ENCODE data around the gene FKBP1A. TPM values are rescaled to one million over a fixed set of nuclear protein-coding genes. Genes with fewer than 3 reads are reported as not detected.

Gene FKBP1A
- polyA plus RNA-seq, 1 of the 3 experiments (the other 2 are of a cell fraction), result 362 TPM

DNA sequence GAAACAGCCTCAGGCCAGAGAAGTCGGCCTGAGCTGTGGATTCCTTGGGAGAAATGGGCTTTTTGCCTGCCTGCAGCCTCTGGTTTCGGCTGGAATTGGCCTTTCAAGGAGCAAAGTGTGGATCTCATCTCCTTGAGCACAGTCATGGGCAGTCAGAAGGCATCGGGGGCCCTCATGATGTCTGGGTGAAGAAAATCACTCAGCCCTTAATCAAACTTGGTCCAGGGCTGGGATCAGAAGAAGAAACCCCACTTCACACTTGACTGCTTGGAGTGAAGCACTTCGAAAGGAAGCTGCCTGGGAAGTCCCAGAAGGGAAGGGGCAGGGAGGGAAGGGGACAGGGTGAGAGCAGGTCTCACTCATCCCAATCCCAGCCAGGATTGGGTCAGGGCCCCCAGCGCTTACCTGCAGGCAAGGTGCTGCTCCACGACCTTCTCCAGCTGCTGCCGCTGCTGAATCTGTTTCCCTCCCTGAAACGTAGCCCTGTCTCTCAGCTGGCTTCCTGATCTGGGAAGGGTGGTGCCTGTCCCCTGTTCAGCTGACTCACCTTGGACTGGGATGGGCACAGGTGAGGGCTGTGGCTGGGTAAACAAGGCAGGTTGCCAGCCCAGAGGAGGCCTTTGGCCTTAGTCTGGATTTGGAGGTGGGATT lies 64.0 kb downstream of the FKBP1A start, which contains the start of gene SDCBP2:
Gene SDCBP2, minus strand, starts transcription at position 460 of the 651 bp plus-strand sequence. CDS start 8,723 bp downstream, outside the sequence.
- no peak within 1 kb of the TSS for H3K9ac ChIP-seq
- H3K79me2 ChIP-seq (ENCODE audit: insufficient read depth), result peaks cover 78% of the 10 kb centered on the region
- WGBS (ENCODE audit: low lambda C conversion rate), result 82% methylated on average over 4 of the region's 8 CpGs
- TF ChIP-seq FOXJ3 (CRISPR knock-in tag; IDR thresholded peaks at IDR 0.05) (no peak), CHD2 (IDR thresholded peaks at IDR 0.05; ENCODE audit: low read length, partially characterized antibody) (no peak), EZH2phosphoT487 (IDR thresholded peaks at IDR 0.05; ENCODE audit: borderline replicate concordance, low read depth) (no peak)
- TF ChIP-seq, protein P1, sequence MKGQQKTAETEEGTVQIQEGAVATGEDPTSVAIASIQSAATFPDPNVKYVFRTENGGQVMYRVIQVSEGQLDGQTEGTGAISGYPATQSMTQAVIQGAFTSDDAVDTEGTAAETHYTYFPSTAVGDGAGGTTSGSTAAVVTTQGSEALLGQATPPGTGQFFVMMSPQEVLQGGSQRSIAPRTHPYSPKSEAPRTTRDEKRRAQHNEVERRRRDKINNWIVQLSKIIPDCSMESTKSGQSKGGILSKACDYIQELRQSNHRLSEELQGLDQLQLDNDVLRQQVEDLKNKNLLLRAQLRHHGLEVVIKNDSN (IDR thresholded peaks at IDR 0.05; ENCODE audit: borderline replicate concordance, low read depth), result no peak
- H3K4me3 ChIP-seq (ENCODE audit: low read depth in 2 of 2, low read length in 1 of 2), result no peak within 1 kb of the TSS
- H3K36me3 ChIP-seq (replicated peaks in 1 of 2; ENCODE audit: control insufficient read depth in 1 of 2, insufficient read depth in 2 of 2, low read length in 1 of 2), result peaks cover 7 to 10% of the 10 kb centered on the region in 2 experiments
- H2AFZ ChIP-seq (ENCODE audit: low read depth), result no peak within 1 kb of the TSS
- H3F3A ChIP-seq (replicated peaks; ENCODE audit: insufficient read depth), result peaks cover 8% of the 10 kb centered on the region
- DNase-seq, result no peak
- H4K20me1 ChIP-seq (ENCODE audit: insufficient read depth), result peaks cover 13% of the 10 kb centered on the region; the same call in 1 of the 2 replicates
- peak within 1 kb of the TSS; percentile 89 for H3K4me2 ChIP-seq
- peaks cover 27 to 32% of the 10 kb centered on the region in 2 experiments for H3K4me1 ChIP-seq (ENCODE audit: control insufficient read depth in 1 of 2, insufficient read depth in 2 of 2, low read depth in 1 of 2, low read length in 1 of 2)
- no peaks in the 10 kb centered on the region for H3K9me2 ChIP-seq
- POLR2A ChIA-PET, result no interaction called here
- CTCF ChIA-PET, result interaction anchor here (1.3 to 1.6 kb wide), 3 partner anchors 16 to 138 kb away, joined by 3 to 5 read pairs (median 4); partner anchors contain the start of gene NSFL1C
- no peaks in the 10 kb centered on the region for H3K27me3 ChIP-seq (ENCODE audit: insufficient read depth)
- H3K27ac ChIP-seq (ENCODE audit: low read depth in 2 of 2, low read length in 1 of 2), result no peak within 1 kb of the TSS; a peak in 1 of 4 replicates
- no peaks in the 10 kb centered on the region for H3K9me3 ChIP-seq

DNA sequence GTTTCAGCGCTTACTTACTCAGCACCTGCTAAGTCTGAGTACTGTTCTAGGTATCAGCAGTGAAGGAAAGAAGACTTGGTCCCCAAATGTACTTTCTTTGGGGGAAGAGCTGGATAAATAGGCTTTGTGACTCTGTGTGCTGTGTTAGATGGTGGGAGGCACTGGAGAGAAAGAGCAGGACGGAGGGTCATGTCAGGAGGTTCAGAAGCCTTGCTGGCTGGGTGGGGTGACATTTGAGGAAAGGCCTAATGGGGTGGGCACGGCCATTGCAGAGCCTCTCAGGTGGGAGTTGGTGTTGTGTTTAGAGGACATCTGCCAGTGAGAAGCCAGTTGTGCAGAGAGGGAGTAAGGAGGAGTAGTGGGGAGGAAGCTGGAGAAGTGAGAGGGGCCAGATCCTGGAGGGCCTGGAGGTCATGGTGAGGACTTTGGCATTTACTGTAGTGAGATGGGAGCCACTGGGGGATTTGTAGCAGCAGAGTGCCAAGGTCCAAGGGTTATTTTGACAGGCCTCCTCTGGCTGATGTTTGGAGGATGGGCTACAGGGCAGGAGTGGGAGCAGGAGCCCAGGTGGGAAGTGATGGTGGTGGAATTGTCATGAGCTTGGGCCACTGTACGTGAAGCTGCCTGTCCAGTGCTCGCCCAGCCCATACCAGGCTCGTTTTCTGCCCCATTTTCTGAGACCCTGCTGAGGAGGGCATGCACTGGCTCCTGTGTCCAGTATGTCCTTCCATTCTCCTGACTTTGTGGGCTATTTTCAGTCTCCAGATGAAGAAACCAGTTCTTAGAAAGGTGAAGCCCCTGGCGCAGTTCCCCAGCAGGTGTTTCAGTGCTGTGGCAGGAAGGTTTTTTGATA lies 64.8 kb downstream of the FKBP1A start:
- peak overlapping the region; percentile 89 for H3K4me2 ChIP-seq
- peak overlapping the region in 1 of 2 experiments; percentile 98; a peak in 2 of 4 replicates for H3K27ac ChIP-seq (ENCODE audit: low read depth in 2 of 2, low read length in 1 of 2)
- POLR2A ChIA-PET, result no interaction called here
- DNase-seq, result no peak
- H3K9ac ChIP-seq, result peak overlapping the region; percentile 15; the same call in 1 of the 2 replicates
- H3K79me2 ChIP-seq (ENCODE audit: insufficient read depth), result peaks cover 74% of the 10 kb centered on the region
- H4K20me1 ChIP-seq (ENCODE audit: insufficient read depth), result peaks cover 13% of the 10 kb centered on the region; the same call in 1 of the 2 replicates
- CTCF ChIA-PET, result interaction anchor here (0.7 to 1.6 kb wide), 6 partner anchors 15 to 219 kb away, joined by 3 to 4 read pairs (median 4); partner anchors contain the start of gene NSFL1C
- no peak overlapping the region for H2AFZ ChIP-seq (ENCODE audit: low read depth)
- WGBS (ENCODE audit: low lambda C conversion rate), result 97% methylated on average over 6 of the region's 7 CpGs
- no peaks in the 10 kb centered on the region for H3K27me3 ChIP-seq (ENCODE audit: insufficient read depth)
- peaks cover 9% of the 10 kb centered on the region for H3F3A ChIP-seq (replicated peaks; ENCODE audit: insufficient read depth)
- H3K4me3 ChIP-seq (ENCODE audit: low read depth in 2 of 2, low read length in 1 of 2), result no peak overlapping the region; a peak in 1 of 4 replicates
- H3K4me1 ChIP-seq (ENCODE audit: control insufficient read depth in 1 of 2, insufficient read depth in 2 of 2, low read depth in 1 of 2, low read length in 1 of 2), result peaks cover 31 to 32% of the 10 kb centered on the region in 2 experiments
- TF ChIP-seq SMC3 (IDR thresholded peaks at IDR 0.05; ENCODE audit: low read depth, low read length), result no peak
- peaks cover 5% of the 10 kb centered on the region in 2 experiments for H3K36me3 ChIP-seq (replicated peaks in 1 of 2; ENCODE audit: control insufficient read depth in 1 of 2, insufficient read depth in 2 of 2, low read length in 1 of 2)
- no peaks in the 10 kb centered on the region for H3K9me2 ChIP-seq
- no peaks in the 10 kb centered on the region for H3K9me3 ChIP-seq

DNA sequence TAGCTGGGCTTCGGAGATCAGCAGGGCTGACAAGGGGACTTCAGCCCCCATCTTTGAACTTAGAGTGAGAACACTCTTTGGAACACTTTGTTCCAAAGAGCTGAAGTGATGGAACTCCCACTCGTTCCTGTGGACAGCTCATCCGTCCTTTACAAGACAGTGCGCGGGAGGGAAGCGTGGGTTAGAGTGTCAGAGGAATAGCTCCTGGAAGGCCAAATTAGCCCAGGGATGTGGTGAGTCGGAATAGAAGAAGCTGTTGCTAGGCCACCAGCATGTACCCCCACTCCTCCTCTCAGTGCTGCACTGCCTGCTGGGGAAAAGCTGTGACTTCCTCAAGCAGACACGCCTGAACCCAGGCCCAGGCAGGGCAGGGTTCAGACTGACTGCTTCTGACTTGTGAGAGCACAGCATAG lies 65.6 kb downstream of the FKBP1A start:
- H4K20me1 ChIP-seq (ENCODE audit: insufficient read depth), result peaks cover 13% of the 10 kb centered on the region; the same call in 1 of the 2 replicates
- peak overlapping the region in 1 of 2 experiments; percentile 98; a peak in 2 of 4 replicates for H3K27ac ChIP-seq (ENCODE audit: low read depth in 2 of 2, low read length in 1 of 2)
- ChIA-PET CTCF (interaction anchor here (0.7 to 1.6 kb wide), 5 partner anchors 14 to 219 kb away, joined by 3 to 4 read pairs (median 4); partner anchors contain the start of gene NSFL1C), POLR2A (no interaction called here)
- peaks cover 67% of the 10 kb centered on the region for H3K79me2 ChIP-seq (ENCODE audit: insufficient read depth)
- no peaks in the 10 kb centered on the region for H3K9me3 ChIP-seq
- peaks cover 14% of the 10 kb centered on the region for H3F3A ChIP-seq (replicated peaks; ENCODE audit: insufficient read depth)
- H3K4me1 ChIP-seq (ENCODE audit: control insufficient read depth in 1 of 2, insufficient read depth in 2 of 2, low read depth in 1 of 2, low read length in 1 of 2), result peaks cover 32 to 37% of the 10 kb centered on the region in 2 experiments
- 59% methylated on average over 7 of the region's 8 CpGs for WGBS (ENCODE audit: low lambda C conversion rate)
- no peak overlapping the region for H2AFZ ChIP-seq (ENCODE audit: low read depth)
- H3K36me3 ChIP-seq (replicated peaks in 1 of 2; ENCODE audit: control insufficient read depth in 1 of 2, insufficient read depth in 2 of 2, low read length in 1 of 2), result no peaks in the 10 kb centered on the region
- TF ChIP-seq GATA2 (CRISPR knock-in tag; IDR thresholded peaks at IDR 0.05), result no peak
- TF ChIP-seq, protein P2, sequence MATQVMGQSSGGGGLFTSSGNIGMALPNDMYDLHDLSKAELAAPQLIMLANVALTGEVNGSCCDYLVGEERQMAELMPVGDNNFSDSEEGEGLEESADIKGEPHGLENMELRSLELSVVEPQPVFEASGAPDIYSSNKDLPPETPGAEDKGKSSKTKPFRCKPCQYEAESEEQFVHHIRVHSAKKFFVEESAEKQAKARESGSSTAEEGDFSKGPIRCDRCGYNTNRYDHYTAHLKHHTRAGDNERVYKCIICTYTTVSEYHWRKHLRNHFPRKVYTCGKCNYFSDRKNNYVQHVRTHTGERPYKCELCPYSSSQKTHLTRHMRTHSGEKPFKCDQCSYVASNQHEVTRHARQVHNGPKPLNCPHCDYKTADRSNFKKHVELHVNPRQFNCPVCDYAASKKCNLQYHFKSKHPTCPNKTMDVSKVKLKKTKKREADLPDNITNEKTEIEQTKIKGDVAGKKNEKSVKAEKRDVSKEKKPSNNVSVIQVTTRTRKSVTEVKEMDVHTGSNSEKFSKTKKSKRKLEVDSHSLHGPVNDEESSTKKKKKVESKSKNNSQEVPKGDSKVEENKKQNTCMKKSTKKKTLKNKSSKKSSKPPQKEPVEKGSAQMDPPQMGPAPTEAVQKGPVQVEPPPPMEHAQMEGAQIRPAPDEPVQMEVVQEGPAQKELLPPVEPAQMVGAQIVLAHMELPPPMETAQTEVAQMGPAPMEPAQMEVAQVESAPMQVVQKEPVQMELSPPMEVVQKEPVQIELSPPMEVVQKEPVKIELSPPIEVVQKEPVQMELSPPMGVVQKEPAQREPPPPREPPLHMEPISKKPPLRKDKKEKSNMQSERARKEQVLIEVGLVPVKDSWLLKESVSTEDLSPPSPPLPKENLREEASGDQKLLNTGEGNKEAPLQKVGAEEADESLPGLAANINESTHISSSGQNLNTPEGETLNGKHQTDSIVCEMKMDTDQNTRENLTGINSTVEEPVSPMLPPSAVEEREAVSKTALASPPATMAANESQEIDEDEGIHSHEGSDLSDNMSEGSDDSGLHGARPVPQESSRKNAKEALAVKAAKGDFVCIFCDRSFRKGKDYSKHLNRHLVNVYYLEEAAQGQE (IDR thresholded peaks at IDR 0.05; ENCODE audit: low read depth, low read length), result 0 out of 2 replicates have a peak, but pooled peaks have one; percentile 17
- peak overlapping the region; percentile 99; the same call in 1 of the 2 replicates for H3K9ac ChIP-seq
- H3K4me3 ChIP-seq (ENCODE audit: low read depth in 2 of 2, low read length in 1 of 2), result no peak overlapping the region; a peak in 2 of 4 replicates
- peak overlapping the region; percentile 89 for H3K4me2 ChIP-seq
- H3K27me3 ChIP-seq (ENCODE audit: insufficient read depth), result no peaks in the 10 kb centered on the region
- no peaks in the 10 kb centered on the region for H3K9me2 ChIP-seq
- no peak for DNase-seq

Data from SK-N-SH (cell line).